Occipital lobe (tissue), 2 donors: ENCODE measurements around the gene ADAMTS6. TPM values are rescaled to one million over a fixed set of nuclear protein-coding genes. Genes with fewer than 3 reads are reported as not detected.

ENCODE experiments used
- DNase-seq: peaks from one replicate; lab custom pipeline; 2025; lab: John Stamatoyannopoulos, UW
- total RNA-seq: library from RNA; depleted of rRNA; stranded (reverse); fragments of >200 nt; gene quantifications from one replicate; pipeline ENCODE4 v1.2.3, GENCODE V29; 2014

The ADAMTS6 gene
- total RNA-seq, 1 donor from 2014 or later, result 17.5 TPM

GRCh38 chr5:65292196-65292595 is 189.5 kb downstream of the ADAMTS6 start:
- no peak for DNase-seq

- DNase-seq, result no peak
Measured at GRCh38 chr5:65290677-65291076, 191.0 kb downstream of the ADAMTS6 start.

DNA sequence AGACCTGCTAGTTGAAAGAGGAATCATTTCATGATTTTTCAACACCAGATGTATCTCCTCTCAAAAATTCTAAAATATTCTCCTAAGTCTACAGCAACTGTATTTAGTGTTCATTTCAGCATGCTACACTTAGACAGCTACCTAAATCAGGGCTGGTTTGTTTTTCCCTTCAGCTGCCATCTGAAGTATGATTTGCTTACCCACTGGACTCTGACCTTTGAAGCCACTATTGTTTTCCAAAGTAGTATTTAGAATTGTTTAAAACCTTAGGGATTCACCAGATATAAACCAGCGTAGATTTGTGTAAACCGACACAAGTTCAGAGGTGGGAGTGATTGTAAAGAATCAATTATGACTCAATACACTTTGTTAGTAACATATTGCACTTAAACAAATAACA is 193.1 kb downstream of the ADAMTS6 start:
- DNase-seq, result no peak

DNA sequence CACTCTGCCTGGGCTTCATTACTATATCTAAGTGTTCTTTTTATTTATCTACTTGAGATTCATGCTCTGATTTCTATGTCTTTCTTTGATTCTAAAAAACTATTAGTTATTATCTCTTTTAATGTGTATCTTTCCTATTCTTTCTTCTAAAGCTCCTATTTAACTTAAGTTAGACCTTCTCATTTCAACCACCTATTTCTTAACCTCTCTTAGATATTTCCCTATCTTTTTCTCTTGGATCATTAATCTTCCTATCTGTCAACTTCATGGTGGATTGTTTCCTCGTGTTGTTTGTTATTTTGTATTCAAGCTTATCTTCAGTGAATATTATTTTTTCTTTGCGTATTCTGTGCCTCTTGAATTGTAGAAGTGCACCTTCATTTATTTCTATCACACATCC is 202.1 kb downstream of the ADAMTS6 start:
- DNase-seq, result no peak

- no peak for DNase-seq
Measured at GRCh38 chr5:65276178-65276890, 205.4 kb downstream of the ADAMTS6 start.

DNA sequence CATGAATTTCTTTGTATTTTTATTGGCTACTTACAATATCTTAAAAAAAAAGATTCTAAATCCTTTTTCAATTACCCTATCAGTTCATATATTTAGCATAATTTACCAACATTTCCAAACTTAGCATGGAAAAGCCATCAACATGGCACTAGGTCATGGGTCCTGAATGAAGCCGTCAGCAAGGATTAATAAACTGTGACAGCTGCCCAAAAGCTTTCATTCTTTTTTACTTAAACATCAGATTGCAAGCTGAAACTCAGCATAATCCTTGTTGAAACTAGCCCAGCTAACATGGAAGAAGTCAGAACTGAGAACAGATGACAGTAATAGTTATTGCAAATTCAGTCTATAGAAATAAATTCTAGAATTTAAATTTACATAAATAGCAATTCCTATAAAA is 209.8 kb downstream of the ADAMTS6 start:
- DNase-seq, result no peak

DNA sequence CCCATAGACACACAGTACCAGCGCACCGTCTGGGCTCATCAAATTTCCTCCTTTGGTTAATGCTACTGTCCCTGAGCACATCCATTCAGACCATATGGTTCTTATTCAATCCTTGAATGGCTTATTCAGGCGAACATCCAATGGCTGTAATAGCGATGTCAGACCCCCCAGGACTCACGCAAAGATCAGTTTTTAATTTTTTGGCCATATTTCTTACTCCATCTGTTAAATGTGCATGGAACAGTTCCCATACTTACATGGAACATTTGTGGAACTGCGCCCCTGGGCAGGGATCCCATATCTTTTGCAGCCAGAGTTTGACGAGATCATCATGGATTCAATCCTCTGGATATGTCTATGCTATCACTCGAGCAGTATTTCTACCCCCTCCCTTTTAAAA is 213.2 kb downstream of the ADAMTS6 start:
- DNase-seq, result no peak

GRCh38 chr5:65264420-65264819 is 217.3 kb downstream of the ADAMTS6 start:
- no peak for DNase-seq

DNA sequence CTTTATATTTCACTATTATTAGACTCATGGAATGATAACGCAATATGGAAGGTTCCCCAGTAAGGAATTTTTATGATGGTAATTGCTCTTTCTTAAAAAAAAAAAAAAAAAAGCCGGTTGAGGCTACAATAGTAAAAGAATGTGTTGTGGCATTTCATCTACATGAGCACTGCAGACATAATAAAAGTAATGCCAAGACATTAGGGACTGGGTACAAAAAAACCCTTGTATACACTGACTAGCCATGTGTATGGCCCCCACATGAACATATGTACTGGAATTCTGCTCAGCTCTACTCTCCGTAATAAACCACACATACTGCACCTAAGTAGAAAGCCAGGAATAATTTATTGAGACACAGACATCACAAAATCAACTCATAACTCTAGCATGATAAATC is 218.4 kb downstream of the ADAMTS6 start:
- no peak for DNase-seq

GRCh38 chr5:65262649-65263059 is 219.1 kb downstream of the ADAMTS6 start:
- DNase-seq, result no peak

GRCh38 chr5:65262096-65262495 is 219.6 kb downstream of the ADAMTS6 start:
- DNase-seq, result no peak

- no peak for DNase-seq
Measured at GRCh38 chr5:65261499-65261898, 220.2 kb downstream of the ADAMTS6 start.

- no peak for DNase-seq
Measured at GRCh38 chr5:65255294-65255693, 226.4 kb downstream of the ADAMTS6 start.

- DNase-seq, result no peak
Measured at GRCh38 chr5:65252977-65253376, 228.7 kb downstream of the ADAMTS6 start.

- no peak for DNase-seq
Measured at GRCh38 chr5:65248896-65249295, 232.8 kb downstream of the ADAMTS6 start.

- no peak for DNase-seq
Measured at GRCh38 chr5:65247594-65247993, 234.1 kb downstream of the ADAMTS6 start.

GRCh38 chr5:65246741-65247140 is 235.0 kb downstream of the ADAMTS6 start:
- DNase-seq, result no peak

GRCh38 chr5:65244031-65244430 is 237.7 kb downstream of the ADAMTS6 start:
- DNase-seq, result no peak

GRCh38 chr5:65243161-65243560 is 238.6 kb downstream of the ADAMTS6 start:
- DNase-seq, result no peak

DNA sequence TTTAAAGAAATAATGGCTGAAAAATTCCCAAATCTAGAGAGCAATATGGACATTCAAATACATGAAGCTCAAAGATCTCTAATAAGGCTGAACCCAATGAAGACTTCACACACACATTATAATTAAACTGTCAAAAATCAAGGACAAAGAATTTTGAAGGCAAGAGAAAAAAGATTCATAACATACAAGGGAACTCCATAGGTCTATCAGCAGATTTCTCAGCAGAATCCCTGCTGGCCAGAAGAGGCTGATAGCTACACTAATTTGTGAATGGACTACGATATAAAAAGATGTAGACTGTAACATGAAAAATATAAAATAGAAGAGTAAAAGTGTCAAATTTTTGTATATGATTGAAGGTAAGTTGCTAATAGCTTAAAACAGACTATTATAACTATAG is 251.9 kb downstream of the ADAMTS6 start:
- DNase-seq, result no peak

DNA sequence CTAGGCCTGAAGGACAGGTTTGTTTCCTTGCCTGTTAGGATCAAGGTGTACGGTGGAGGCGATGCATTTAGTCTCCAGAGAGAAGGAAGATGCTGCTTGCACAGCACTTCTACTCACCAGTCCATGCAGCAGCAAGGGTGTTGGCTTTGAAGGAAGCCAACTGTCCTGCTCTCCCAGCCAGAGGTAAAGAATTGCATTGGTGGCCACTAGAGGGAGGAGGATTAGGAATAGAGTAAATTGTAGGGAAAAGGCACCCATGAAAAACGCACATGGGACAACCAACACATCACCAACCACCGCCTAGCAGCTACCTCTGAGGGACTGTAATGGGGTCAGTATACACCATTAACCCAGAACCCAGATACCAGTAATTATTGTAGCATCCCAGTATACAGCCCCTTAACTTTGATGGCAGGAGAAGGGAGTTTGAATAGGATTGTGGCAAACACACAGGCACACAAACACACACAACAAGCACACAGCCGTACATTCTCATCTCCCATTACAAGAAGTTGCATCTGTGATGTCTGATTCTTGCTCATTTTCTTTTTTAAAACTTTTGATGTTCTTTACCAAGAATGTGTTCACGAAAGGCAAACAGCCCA is 267.7 kb downstream of the ADAMTS6 start:
- DNase-seq, result no peak

- DNase-seq, result no peak
Measured at GRCh38 chr5:65209341-65209740, 272.4 kb downstream of the ADAMTS6 start.

DNA sequence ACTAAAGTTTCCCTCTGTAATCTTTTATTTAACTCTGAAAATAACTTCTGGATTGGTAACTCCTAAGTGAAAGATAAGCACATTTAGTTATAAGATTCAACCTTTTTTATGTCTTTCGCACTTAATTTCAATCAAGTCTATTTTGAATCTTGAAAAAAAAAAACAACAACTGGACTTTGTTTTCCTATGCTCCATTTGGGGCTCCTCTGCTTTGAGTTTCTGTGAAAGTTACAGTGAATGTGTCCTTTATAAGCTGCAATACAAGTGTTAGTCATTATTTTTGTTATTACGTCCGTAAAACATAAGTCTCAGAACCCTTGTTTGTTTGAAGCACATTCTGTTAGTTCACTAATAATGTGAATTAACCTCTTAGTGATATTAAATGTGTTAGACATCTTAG is 276.8 kb downstream of the ADAMTS6 start:
- no peak for DNase-seq
